DMS 273 (cell line): Measurements from ENCODE around the gene CKLF.
"Not testable (repeated sequence)": the region's sequence is repeated elsewhere in the genome, so short reads cannot be mapped to it uniquely, and the experiment has no call there.

Experiments
- DNase-seq: peaks from one replicate; lab custom pipeline; 2025; ENCODE audit not compliant: unreplicated experiment; lab: John Stamatoyannopoulos, UW

The CKLF gene

DNA sequence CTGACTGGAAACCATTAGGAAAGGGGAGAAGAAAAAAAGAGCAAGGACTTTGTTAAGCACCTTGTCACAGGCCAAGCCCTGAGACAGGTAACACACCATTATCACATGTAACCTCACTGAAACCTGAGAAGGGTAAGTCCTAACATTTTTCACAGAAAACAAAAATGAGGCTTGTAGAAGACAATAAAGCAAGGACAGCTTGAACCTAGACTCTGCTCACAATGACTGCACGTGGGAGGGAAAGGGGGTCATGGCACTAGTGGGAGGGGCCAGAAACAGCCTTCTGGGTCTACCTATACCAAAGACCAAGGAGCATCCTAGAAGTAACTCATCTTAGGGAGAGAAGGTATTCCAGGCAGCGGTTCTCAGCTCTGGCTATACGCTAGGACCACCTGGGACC, 10.0 kb upstream of the CKLF start:
- no peak for DNase-seq

DNA sequence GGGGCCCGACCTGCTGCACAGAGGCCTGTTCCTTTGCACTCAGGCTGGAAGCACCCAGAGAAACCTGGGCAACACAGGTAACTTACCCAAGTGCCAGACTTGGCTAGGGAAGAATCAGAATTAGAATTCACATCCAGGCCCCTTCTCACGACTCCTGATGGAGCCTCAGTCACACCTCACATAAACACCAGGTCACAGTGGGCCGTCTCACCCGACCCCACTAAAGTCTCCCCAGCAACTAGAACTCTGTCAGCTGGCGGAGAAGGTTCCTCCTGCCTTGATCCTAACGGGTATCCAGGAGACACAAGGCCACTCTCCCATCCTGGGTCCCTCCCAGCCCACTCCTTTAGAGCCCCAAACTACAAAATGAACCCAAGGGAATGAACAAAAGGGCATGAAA, 8.8 kb upstream of the CKLF start:
- DNase-seq = no peak

DNA sequence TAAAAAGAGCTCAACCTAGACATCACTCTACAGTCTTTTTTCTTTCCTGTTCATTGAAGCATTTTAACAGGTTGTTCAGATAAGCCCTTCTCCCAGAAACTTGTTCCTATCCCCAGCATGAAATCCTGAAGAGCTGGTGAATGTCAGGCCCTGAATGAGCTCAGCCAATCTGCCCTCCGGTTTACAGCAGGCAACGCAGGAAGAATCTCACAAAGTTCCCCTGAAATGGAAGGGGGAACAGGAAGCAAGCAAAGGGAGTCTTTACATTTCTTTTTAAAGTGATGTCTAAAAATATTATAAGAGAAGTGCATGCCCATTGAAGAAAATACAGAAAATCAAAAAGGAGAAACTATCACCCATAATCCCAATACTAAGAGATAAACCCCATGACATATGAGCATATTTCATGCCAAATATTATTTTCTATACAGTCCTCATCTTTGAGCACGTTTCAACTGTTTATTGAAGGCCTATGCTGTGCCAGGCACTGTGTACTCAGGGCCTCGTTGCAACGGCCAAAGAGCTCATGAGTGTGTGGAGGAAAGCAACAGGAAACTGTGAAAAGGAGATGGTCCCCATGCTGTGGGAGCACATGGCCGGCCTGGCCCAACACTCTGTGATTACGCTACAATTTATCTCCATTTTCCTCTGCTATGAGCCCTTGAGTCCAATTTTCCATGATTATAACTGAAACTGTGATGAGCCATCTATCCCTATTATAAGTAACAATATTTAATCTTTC, 8.2 kb upstream of the CKLF start:
- no peak for DNase-seq

DNA sequence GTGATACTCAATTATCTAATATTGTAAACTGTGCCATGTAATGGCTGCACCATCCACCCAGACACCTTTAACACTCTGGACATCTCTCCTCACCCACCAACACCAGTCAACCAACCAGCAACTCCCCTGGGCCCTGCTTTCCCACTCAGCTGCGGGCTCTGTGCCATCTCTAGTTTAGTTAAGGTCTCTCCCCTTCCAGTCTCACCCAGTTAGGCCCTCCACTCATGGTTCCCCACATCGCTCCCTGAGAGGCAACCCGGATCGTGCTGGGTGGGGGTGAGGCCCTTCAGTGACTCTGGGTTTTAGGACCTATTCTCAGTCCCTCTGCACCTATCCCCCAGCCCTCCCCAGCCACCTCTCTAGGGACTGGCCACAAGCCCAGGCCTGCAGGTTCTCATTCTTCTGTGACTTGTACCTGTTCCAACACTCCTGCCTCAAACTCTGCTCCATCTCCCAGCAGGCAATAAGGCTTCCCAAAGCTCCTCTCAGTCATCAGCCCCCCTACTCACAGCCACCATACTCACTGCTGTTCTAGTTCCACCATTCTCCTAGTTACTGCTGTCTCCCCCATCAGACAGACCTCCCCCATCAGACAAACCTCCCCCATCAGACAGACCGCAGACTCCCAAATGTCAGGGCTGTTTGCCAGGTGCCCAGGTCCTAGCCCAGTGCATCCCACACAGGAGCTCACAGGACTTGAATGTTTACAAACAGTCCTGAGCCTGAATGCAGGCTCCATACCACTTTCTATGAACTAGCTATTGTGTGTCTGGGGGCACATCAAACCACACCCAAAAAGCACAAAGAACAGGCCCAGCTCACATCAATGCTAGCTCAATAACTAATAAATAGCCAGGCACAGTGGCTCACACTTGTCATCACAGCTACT, 5.0 kb upstream of the CKLF start:
- DNase-seq = no peak

DNA sequence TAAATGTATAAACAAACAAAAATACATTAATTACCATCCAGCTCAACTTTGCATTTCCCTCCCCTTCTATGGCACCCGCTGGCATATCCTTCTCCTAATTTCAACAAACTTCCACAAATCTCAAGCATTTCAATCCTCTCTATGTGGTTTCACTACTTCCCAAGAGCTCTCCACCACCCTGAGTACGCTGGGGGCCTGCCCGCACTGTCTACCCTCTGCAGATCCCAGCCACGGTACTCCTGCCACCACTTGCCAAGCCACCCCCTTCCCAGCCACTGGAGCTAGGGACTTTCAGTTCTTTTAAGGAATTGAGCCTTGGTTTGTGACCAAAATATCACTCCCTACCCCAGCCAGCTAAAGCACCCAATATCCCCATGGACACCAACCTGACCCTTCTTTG, 4.3 kb upstream of the CKLF start:
- no peak for DNase-seq

DNA sequence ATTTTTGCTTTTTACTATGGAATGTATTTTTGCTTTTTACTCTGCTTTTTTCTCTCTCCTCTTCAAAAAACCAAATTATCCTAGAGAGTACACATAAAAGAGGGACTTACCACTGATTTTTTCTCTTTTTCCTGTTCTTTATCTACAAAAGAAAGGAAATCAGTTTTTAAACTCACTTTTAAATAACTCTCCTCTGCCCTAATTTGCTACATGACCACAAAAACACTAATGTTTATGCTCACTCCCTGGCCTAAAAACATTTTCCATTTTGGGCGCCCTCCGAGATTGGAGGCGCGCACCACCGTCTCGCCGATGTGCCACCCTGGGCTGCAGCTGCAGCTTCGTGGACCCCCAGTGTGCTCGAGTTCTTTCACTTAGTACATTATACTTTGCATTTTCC, 3.5 kb upstream of the CKLF start:
- no peak for DNase-seq

DNA sequence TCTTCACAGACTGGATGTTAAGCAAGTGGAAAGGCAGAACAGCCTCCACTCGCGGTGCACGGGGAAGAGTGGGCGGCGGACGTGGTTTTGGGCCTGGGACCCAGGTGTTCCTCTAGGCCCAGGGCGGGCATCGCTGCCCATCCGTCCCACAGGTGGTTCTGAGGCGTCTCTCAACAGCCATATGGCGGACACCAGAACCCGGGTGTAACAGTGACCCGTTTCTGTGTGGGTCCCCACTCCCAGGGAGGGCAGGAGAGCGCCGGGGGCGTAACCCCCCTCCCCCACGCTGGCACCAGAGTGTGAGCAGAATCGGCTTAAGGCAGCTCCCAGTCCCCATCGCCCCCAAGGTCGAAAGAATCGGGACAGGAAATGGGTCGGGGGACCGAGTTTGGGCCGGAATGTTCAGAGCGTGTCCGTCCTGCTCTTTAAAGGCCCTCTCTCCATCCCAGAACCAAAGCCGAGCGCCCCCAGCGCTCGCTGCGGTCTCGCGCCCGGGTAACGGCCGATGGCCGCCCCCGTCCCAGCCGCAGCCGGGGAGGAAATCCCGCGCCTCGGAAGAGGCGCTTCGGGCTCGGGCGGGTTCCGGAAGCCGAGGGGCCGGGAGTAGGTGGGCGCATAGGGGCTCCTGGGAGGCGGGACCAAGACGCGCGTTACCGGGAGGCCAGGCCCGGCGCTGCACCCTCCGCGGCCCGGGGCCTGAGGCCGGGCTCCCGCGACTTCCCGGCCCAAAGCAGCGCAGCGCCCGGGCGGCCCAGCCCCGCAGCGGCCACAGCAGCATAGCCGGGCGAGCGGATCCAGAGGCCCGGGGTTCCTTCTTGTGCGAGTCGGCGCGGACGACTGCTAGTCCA, 2.9 kb upstream of the CKLF start, which contains the start of gene TK2:
TSS of gene TK2 (minus strand) at position 839 of the 848 bp plus-strand sequence. CDS start at position 778, 61 bp downstream.
- DNase-seq = peak; percentile 88

DNA sequence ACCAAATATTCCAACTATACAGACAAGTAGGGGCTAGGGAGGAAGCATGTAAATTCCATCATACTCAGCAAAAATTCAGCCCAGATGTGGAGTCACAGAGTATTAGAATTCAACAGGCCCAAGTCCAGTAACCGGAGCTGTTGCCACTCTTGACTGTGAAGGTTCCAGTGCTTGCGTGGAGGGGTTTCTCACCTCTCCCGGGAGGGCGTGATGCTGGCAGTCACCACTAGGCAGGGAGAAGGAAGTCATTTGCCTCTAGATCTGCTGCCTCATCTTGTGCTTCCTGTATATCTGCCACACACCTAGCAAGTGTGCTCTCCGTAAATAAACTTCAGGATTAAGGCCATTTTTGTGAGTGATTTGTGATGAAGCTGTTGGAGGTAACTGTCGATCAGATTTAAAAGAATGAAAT, 1.0 kb upstream of the CKLF start:
- peak; percentile 77 for DNase-seq

DNA sequence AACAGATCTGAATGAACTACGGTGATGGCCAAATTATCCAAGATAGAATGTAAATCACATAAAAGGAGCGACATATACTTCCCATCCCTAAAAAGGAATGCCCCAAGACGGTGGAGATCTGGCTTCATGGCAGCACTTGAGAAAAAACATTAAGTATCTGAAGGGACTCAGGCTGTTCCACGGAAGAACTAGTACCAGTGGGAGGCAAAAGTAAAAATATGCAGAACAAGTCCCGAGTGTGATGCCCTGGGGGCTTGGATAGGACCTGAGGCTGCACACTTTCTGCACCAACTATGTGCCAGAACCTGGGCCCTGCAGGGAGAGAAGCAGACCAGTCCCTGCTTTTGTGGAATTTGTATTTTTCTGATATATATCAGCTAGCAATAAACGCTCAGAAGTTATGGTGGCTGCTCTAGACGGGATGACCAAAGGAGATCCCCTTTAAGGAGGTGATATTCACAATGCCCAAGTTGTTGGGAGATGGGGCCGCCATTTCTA, 539 bp upstream of the CKLF start:
- DNase-seq = no peak

DNA sequence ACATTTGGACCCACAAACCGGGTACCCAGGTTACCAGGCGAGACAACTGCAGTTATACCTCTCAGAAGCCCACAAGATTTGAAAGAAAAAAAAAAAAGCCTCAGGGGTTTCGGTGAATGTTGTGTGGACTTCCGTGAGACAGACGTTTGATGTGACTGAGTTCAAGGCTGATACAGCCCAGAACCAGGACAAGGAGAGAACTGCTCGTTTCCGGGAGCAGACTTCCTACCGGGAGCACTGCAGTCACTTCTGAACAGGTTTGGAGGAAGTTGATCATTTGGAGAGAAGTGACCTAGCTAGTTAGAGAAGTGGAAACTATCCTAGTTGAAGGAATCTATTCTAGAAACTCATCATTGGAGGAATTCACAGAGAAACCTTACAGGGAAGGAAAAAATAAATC, 847 bp downstream of the CKLF start:
- no peak for DNase-seq

DNA sequence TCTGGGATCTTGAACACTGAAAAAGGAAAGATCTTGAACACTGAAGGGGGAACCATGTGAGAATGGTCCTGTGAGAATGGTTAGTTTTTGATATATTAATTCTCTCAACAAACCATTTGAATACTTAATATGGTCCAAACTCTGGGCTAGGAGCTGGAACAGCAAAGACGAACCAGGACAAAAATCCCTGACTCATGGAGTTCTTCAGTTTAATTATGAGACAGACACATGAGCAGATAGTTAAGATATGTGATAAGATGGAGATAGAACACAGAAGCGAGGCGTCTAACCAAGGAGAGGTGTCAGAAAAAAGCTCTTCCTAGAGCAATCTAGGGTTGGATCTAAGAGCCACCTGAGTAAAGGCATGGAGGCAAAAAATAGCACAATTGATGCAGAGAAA, 1.6 kb downstream of the CKLF start:
- DNase-seq = no peak

DNA sequence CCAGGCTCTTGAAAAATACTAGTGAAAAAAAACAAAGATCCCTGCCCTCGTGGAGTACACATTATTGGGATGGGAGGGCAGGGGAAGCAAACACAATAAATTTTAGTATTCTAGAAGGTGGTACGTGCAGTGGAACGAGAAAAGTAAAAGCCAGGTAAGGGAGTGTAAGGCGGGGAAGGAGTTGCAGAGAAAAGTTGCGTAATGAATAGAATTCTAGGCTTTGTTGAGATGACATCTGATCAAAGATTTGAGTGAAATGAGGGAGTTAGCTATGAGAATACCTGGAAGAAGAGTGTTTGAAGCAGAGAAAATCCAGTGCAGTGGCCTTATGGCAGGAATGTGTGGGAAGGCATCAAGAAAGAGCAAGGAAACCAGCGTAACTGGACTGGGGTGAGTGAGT, 2.1 kb downstream of the CKLF start:
- no peak for DNase-seq

DNA sequence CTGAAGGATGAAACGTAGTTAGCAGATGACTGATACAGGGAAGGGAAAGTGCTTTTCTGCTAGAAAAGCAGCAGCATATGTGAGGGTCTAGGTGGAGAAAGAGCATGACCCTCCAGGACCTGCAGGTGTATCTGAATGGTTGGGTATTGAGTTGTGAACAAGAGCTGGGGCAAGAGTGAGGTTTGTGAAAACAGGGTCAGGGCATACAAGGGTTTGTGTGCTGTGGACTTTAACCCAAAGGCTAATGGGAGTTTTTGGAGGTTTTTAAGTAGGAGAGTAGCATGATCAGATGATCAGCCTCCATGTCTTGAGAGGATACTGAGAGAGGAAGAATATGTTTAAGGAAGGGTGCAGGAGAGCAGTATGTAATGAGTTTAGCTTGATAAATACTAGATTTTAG, 7.7 kb downstream of the CKLF start:
- no peak for DNase-seq

DNA sequence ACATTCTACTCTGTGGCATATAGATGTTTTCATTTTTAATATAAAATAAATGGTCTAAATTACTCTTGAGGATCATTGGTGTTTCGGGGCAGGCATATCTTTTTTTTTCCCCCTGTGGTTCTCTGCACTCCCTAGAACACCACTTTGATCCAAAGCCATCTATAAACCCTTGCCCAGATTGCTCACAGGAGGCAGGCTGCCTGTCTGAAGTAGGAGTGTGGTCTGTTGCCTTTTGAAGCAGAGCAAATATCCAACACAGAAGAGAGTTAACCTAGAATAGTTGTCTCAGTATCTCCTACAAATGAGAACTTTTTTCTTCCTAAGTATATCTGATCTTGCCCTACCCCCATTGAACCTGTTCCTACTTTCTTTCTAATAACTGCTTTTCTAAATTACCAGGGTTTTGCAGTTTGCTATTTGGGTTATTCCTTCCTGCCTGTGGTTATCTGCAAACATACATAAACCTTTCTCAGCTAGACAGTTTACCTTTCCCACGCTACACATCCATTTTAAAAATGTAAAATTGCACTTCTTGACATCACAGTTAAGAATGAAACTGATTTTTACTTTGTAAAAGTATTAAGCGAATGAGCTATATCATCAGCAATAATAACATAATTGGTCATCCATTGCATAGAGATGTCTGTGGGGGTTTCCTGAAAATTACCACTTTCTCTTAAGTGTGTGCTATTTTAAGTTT, 9.2 kb downstream of the CKLF start:
- DNase-seq = no peak

DNA sequence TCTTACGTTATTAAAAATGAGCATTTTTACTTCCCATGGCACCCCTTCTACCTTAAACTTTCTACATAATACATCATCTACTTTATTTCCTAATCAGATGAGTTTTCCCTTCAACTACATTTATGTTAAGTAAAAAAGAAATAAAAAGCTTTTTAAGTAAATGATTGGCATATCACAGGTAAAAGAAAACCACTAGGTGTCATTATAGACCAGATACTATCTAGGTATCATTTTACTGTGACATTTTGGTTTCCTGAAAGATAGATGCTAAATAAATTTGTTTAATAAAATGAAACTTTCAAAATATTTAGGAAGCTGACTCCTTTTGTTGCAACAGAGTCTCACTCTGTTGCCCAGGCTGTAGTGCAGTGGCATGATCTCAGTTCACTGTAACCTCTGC, 10.0 kb downstream of the CKLF start:
- DNase-seq = no peak

DNA sequence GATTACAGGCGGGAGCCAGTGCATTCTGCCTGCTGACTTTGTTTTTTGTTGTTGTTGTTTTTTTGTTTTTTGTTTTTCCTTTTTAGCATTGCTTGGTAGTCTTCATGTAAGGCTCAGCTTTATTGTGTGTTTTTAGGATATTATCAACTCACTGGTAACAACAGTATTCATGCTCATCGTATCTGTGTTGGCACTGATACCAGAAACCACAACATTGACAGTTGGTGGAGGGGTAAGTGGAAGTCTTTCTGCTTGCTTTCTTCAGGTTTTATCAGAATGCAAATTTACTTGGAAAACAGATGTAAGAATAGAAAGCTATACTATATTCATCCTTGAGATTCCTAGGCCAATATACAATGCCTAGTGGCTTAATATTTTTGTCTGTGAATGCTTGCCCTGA, 10.6 kb downstream of the CKLF start:
- DNase-seq = no peak

DNA sequence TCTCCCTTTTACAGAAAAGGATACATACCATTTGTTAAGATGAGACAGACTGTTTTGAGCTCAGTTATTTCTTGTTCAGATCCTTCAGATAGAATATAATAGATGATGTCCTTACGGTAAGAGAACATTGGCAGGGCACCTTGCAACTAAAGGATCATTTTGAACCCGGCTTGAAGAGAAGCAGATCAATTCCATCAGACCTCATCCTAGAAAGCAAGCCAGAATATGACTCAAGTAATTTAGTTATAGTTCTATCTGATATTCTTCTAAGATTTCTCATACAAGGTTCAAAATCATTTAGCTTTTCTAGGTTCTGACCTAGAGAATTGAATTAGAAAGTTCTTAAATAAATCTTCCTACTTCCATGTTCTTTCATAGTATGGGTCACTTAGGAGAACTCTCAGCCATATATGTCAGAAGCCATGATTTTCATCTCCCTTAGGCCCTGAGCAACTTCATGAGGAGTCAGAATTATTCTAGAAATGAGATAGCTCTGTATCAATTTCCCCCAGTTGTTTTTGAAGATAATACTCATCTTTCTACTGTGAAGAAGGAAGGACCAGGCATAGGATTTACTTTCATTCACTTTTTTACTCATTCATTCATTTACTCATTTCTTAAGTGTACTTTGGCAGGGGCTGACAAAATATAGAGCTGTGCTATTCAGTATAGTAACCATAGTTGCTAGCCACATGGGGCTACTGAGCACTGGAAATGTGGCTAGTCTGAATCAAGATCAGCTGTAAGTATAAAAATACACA, 11.4 kb downstream of the CKLF start:
- DNase-seq = no peak

DNA sequence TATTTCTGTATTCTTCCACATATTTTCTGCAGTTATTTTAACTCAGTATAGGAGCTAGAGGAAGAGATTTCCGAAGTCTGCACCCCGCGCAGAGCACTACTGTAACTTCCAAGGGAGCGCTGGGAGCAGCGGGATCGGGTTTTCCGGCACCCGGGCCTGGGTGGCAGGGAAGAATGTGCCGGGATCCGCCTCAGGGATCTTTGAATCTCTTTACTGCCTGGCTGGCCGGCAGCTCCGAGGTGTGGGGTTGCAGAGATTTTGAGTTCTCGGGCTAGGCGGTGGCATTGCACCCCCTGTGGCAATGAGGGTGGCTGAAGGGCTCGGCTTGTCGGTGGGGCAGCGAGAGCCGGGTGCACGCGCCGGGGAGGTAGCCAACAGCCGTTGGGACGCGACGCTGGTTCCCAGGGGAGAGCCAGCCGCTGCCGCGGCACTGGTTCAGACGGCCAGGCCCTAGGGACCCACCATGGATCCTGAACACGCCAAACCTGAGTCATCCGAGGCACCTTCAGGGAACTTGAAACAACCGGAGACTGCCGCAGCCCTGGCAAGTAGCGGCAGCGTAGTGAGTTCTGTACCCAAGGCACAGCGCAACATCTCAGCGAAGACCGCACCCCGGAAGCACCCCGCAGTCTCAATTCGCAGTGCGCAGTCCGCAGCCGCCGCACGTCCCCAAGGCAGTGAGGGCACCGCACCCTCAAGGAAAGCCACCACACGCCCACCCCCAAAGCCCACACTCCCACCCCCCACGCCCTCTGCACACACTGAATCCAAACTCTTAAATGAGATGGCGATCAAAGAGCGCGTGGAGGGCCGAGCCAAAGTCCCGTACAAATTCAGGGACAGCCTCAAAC, 13.9 kb downstream of the CKLF start, which contains the start of gene CMTM1:
TSS of gene CMTM1 (plus strand) at position 389 of the 851 bp plus-strand sequence. CDS start at position 464, 75 bp downstream.
- DNase-seq = no peak

DNA sequence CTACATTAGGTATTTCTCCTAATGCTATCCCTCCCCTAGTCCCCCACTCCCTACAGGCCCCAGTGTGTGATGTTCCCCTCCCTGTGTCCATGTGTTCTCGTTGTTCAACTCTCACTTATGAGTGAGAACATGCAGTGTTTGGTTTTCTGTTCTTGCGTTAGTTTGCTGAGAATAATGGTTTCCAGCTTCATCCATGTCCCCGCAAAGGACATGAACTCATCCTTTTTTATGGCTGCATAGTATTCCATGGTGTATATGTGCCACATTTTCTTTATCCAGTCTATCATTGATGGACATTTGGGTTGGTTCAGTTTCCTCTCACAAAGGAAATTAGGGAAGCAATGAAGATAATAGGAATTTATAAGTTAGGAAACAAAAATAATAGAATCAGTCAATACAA, 14.9 kb downstream of the CKLF start:
- DNase-seq = not testable (repeated sequence)
